ENCODE measurements around the gene THSD4. TPM values are rescaled to one million over a fixed set of nuclear protein-coding genes. Genes with fewer than 3 reads are reported as not detected.

The THSD4 gene
- total RNA-seq, 1 experiment from 2014 or later = 29.0 TPM

GRCh38 chr15:71379893-71380292 lies 264.6 kb downstream of the THSD4 start:
- DNase-seq = no peak
- intact Hi-C loops (cut with micrococcal nuclease) = no loop called here
- no peaks in the 10 kb centered on the region for H3F3A ChIP-seq (ENCODE audit: low read length, unreplicated experiment)
- H3K79me2 ChIP-seq (ENCODE audit: low read length) = no peaks in the 10 kb centered on the region
- no peaks in the 10 kb centered on the region for H3K9me3 ChIP-seq (ENCODE audit: low read length)
- H3K4me3 ChIP-seq (ENCODE audit: low read length) = no peak overlapping the region
- ChIA-PET CTCF (no interaction called here), POLR2A (ENCODE audit: unreplicated experiment) (no interaction called here)
- no peak for ATAC-seq
- TF ChIP-seq EZH2phosphoT487 (IDR thresholded peaks at IDR 0.05; ENCODE audit: borderline replicate concordance, low read length) = no peak
- no peak for TF ChIP-seq EZH2 (IDR thresholded peaks at IDR 0.05; ENCODE audit: low read length, unreplicated experiment)
- no peak for TF ChIP-seq CTCF (conservative IDR thresholded peaks at IDR 0.05; ENCODE audit: low read depth, low read length)
- no peaks in the 10 kb centered on the region for H3K9me2 ChIP-seq (replicated peaks; ENCODE audit: low read length)
- no TSS peak for BruUV-seq (replicated peaks)
- H3K27me3 ChIP-seq (ENCODE audit: low read length) = no peaks in the 10 kb centered on the region
- peaks cover under 1% of the 10 kb centered on the region; the same call in 1 of the 2 replicates for H3K4me1 ChIP-seq (ENCODE audit: insufficient read depth, low read length)
- no peaks in the 10 kb centered on the region for H3K36me3 ChIP-seq (ENCODE audit: low read depth, low read length)
- no peak overlapping the region for H3K4me2 ChIP-seq (ENCODE audit: low read length)
- H3K27ac ChIP-seq (ENCODE audit: low read length) = no peak overlapping the region
- H4K20me1 ChIP-seq (ENCODE audit: low read length) = no peaks in the 10 kb centered on the region
- H3K9ac ChIP-seq (ENCODE audit: low read length) = no peak overlapping the region
- no peak overlapping the region for H2AFZ ChIP-seq (ENCODE audit: low read length)

DNA sequence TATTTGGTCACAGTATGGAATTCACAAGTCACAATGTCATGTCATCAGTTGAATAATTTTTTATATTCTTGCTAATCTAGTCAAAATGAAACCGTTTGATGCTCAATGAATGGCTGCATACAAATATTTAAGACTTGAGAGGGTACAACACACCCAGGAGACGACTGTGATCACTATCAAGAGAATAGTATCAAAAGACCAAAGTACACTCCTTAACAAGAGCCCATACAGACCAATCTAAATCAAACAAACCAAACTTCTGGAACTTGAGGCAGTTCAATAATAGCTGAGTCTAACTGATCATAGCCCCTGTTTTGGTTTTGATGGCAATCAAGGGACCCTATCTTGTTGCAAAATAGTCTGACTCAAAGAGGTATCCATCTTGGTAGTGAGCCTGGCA lies 265.1 kb downstream of the THSD4 start:
- H3K27me3 ChIP-seq (ENCODE audit: low read length) = no peaks in the 10 kb centered on the region
- no peaks in the 10 kb centered on the region for H3F3A ChIP-seq (ENCODE audit: low read length, unreplicated experiment)
- ChIA-PET POLR2A (ENCODE audit: unreplicated experiment) (no interaction called here), CTCF (no interaction called here)
- H4K20me1 ChIP-seq (ENCODE audit: low read length) = no peaks in the 10 kb centered on the region
- no peaks in the 10 kb centered on the region for H3K36me3 ChIP-seq (ENCODE audit: low read depth, low read length)
- no peak overlapping the region for H3K27ac ChIP-seq (ENCODE audit: low read length)
- no peak for DNase-seq
- peaks cover 4% of the 10 kb centered on the region; the same call in 1 of the 2 replicates for H3K4me1 ChIP-seq (ENCODE audit: insufficient read depth, low read length)
- no peak overlapping the region for H3K4me2 ChIP-seq (ENCODE audit: low read length)
- H3K9me2 ChIP-seq (replicated peaks; ENCODE audit: low read length) = no peaks in the 10 kb centered on the region
- ATAC-seq = no peak
- H2AFZ ChIP-seq (ENCODE audit: low read length) = no peak overlapping the region
- H3K4me3 ChIP-seq (ENCODE audit: low read length) = no peak overlapping the region
- TF ChIP-seq EZH2 (IDR thresholded peaks at IDR 0.05; ENCODE audit: low read length, unreplicated experiment) = no peak
- TF ChIP-seq CTCF (conservative IDR thresholded peaks at IDR 0.05; ENCODE audit: low read depth, low read length) = no peak
- TF ChIP-seq EZH2phosphoT487 (IDR thresholded peaks at IDR 0.05; ENCODE audit: borderline replicate concordance, low read length) = no peak
- BruUV-seq (replicated peaks) = no TSS peak
- intact Hi-C loops (cut with micrococcal nuclease) = no loop called here
- no peak overlapping the region for H3K9ac ChIP-seq (ENCODE audit: low read length)
- no peaks in the 10 kb centered on the region for H3K9me3 ChIP-seq (ENCODE audit: low read length)
- H3K79me2 ChIP-seq (ENCODE audit: low read length) = no peaks in the 10 kb centered on the region

GRCh38 chr15:71384501-71384900 lies 269.2 kb downstream of the THSD4 start:
- Histone ChIP-seq H3K4me3 (ENCODE audit: low read length) (no peak overlapping the region), H3K27ac (ENCODE audit: low read length) (no peak overlapping the region), H4K20me1 (ENCODE audit: low read length) (no peaks in the 10 kb centered on the region), H3K36me3 (ENCODE audit: low read depth, low read length) (0 out of 2 replicates have a peak, but pooled peaks cover 2% of the 10 kb centered on the region), H3K9me3 (ENCODE audit: low read length) (no peaks in the 10 kb centered on the region), H3K4me1 (ENCODE audit: insufficient read depth, low read length) (peaks cover 4% of the 10 kb centered on the region; the same call in 1 of the 2 replicates), H3K79me2 (ENCODE audit: low read length) (no peaks in the 10 kb centered on the region), H3K4me2 (ENCODE audit: low read length) (no peak overlapping the region), H3K9ac (ENCODE audit: low read length) (no peak overlapping the region), H3F3A (ENCODE audit: low read length, unreplicated experiment) (no peaks in the 10 kb centered on the region), H3K27me3 (ENCODE audit: low read length) (no peaks in the 10 kb centered on the region), H2AFZ (ENCODE audit: low read length) (no peak overlapping the region), H3K9me2 (replicated peaks; ENCODE audit: low read length) (no peaks in the 10 kb centered on the region)
- no peak for DNase-seq
- ATAC-seq = no peak
- no peak for TF ChIP-seq CTCF (conservative IDR thresholded peaks at IDR 0.05; ENCODE audit: low read depth, low read length)
- TF ChIP-seq EZH2 (IDR thresholded peaks at IDR 0.05; ENCODE audit: low read length, unreplicated experiment) = no peak
- TF ChIP-seq EZH2phosphoT487 (IDR thresholded peaks at IDR 0.05; ENCODE audit: borderline replicate concordance, low read length) = no peak
- BruUV-seq (replicated peaks) = no TSS peak
- intact Hi-C loops (cut with micrococcal nuclease) = loop anchor here (2.0 kb wide), 1 partner anchor 56 kb away; no protein-coding TSS in a partner anchor
- ChIA-PET CTCF (interaction anchor here (0.6 kb wide), 1 partner anchor 429 kb away, joined by 4 read pairs; no protein-coding TSS in a partner anchor), POLR2A (ENCODE audit: unreplicated experiment) (no interaction called here)
